ENCODE measurements around the gene RAD54L2.
"Not testable (repeated sequence)": the region's sequence is repeated elsewhere in the genome, so short reads cannot be mapped to it uniquely, and the experiment has no call there.

The RAD54L2 gene

DNA sequence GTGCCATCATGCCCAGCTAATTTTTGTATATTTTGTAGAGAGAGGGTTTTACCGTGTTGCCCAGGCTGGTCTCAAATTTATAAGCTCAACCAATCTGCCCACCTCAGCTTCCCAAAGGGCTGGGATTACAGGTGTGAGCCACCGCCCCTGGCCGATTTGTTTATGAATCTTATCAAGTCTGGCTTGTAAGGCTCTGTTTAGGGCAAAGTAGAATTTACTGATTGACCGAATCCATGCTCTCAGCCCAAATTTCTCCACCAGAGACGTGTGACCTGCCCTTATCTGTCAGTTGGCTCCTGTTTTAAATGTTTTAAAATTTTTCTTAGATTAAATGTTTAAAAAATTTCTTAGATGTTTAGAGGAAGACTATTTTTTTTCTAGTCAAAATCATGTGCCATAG is 19.5 kb downstream of the RAD54L2 start:
- H3K4me1 ChIP-seq (ENCODE audit: control insufficient read depth, low read length): no peaks in the 10 kb centered on the region
- no peak for TF ChIP-seq EZH2phosphoT487 (IDR thresholded peaks at IDR 0.05; ENCODE audit: borderline replicate concordance, low read length)
- TF ChIP-seq, protein P1, sequence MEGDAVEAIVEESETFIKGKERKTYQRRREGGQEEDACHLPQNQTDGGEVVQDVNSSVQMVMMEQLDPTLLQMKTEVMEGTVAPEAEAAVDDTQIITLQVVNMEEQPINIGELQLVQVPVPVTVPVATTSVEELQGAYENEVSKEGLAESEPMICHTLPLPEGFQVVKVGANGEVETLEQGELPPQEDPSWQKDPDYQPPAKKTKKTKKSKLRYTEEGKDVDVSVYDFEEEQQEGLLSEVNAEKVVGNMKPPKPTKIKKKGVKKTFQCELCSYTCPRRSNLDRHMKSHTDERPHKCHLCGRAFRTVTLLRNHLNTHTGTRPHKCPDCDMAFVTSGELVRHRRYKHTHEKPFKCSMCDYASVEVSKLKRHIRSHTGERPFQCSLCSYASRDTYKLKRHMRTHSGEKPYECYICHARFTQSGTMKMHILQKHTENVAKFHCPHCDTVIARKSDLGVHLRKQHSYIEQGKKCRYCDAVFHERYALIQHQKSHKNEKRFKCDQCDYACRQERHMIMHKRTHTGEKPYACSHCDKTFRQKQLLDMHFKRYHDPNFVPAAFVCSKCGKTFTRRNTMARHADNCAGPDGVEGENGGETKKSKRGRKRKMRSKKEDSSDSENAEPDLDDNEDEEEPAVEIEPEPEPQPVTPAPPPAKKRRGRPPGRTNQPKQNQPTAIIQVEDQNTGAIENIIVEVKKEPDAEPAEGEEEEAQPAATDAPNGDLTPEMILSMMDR (IDR thresholded peaks at IDR 0.05; ENCODE audit: low read depth, low read length, poor library complexity, severe bottlenecking): no peak
- H3K79me2 ChIP-seq (ENCODE audit: control insufficient read depth, low read length): no peaks in the 10 kb centered on the region; the same call in 1 of the 2 replicates
- peaks cover 4% of the 10 kb centered on the region; the same call in 1 of the 2 replicates for H4K20me1 ChIP-seq (ENCODE audit: control insufficient read depth, insufficient read depth, low read depth, low read length)
- no peaks in the 10 kb centered on the region for H3K27me3 ChIP-seq (ENCODE audit: control insufficient read depth, low read length)
- no peak overlapping the region for H3K4me3 ChIP-seq (ENCODE audit: low read length)
- H3K4me2 ChIP-seq (ENCODE audit: low read length): no peak overlapping the region
- no peaks in the 10 kb centered on the region for H3K9me2 ChIP-seq (replicated peaks; ENCODE audit: control insufficient read depth, low read length)
- no peaks in the 10 kb centered on the region for H3K9me3 ChIP-seq (ENCODE audit: control insufficient read depth, insufficient read depth, low read length)
- no peak overlapping the region for H3K27ac ChIP-seq (ENCODE audit: low read depth, low read length)
- H3K36me3 ChIP-seq (ENCODE audit: control insufficient read depth, low read length): peaks cover 3% of the 10 kb centered on the region; the same call in 1 of the 2 replicates
- no peaks in the 10 kb centered on the region for H3F3A ChIP-seq (ENCODE audit: control insufficient read depth, insufficient read depth)

DNA sequence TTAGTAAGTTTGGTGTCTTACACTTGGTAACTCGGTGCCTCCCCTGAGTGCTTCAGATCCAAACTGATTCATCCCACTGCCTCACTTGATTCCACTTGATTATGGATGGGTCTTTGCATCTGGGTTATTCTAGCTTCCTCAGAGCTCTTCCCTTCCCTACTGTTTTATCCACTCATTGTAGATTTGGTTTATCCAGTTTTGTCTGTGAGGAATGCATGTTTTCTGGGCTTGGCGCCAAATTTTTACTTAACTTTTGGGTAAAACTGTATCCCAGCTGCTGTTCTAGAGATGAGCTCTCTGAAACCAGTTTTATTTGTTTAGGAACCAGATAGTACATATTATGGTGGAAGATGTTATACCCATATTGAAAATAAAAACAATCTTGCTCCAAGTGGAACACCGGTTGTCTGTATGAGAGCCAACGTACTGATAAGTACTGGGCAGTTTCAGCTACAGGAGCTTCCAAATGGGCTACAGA is 20.9 kb downstream of the RAD54L2 start:
- Histone ChIP-seq H4K20me1 (ENCODE audit: control insufficient read depth, insufficient read depth, low read depth, low read length) (peaks cover 4% of the 10 kb centered on the region; the same call in 1 of the 2 replicates), H3F3A (ENCODE audit: control insufficient read depth, insufficient read depth) (no peaks in the 10 kb centered on the region), H3K9me2 (replicated peaks; ENCODE audit: control insufficient read depth, low read length) (no peaks in the 10 kb centered on the region), H3K9me3 (ENCODE audit: control insufficient read depth, insufficient read depth, low read length) (no peaks in the 10 kb centered on the region), H3K4me1 (ENCODE audit: control insufficient read depth, low read length) (no peaks in the 10 kb centered on the region), H3K36me3 (ENCODE audit: control insufficient read depth, low read length) (no peaks in the 10 kb centered on the region), H3K4me2 (ENCODE audit: low read length) (no peak overlapping the region), H3K27me3 (ENCODE audit: control insufficient read depth, low read length) (no peaks in the 10 kb centered on the region), H3K27ac (ENCODE audit: low read depth, low read length) (no peak overlapping the region), H3K4me3 (ENCODE audit: low read length) (no peak overlapping the region), H3K79me2 (ENCODE audit: control insufficient read depth, low read length) (peaks cover 3% of the 10 kb centered on the region; the same call in 1 of the 2 replicates)
- no peak for TF ChIP-seq EZH2phosphoT487 (IDR thresholded peaks at IDR 0.05; ENCODE audit: borderline replicate concordance, low read length)
- TF ChIP-seq, protein P1 (IDR thresholded peaks at IDR 0.05; ENCODE audit: low read depth, low read length, poor library complexity, severe bottlenecking): no peak

DNA sequence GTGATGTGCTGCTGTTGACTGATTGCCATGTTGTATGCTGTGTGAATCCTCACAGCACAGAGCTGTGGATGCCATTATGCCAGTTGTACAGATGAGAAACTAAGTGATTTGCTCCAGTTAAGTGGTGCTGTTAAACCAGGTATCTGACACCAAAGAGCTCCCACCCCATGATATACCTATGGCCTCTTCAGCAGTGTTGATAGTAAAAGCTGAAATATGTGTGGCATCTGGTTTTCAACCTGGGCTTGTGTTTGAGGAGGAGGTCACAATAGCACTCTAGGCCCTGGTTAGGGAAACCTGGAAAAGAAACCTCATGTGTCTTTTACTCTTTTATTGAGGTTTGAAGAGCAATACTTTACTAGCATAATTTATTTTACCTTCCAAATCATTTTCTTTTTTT is 21.4 kb downstream of the RAD54L2 start:
- Histone ChIP-seq H3K27me3 (ENCODE audit: control insufficient read depth, low read length) (no peaks in the 10 kb centered on the region), H3K27ac (ENCODE audit: low read depth, low read length) (no peak overlapping the region), H3K9me3 (ENCODE audit: control insufficient read depth, insufficient read depth, low read length) (no peaks in the 10 kb centered on the region), H3K4me2 (ENCODE audit: low read length) (no peak overlapping the region), H3F3A (ENCODE audit: control insufficient read depth, insufficient read depth) (no peaks in the 10 kb centered on the region), H3K36me3 (ENCODE audit: control insufficient read depth, low read length) (no peaks in the 10 kb centered on the region), H3K9me2 (replicated peaks; ENCODE audit: control insufficient read depth, low read length) (no peaks in the 10 kb centered on the region), H3K4me1 (ENCODE audit: control insufficient read depth, low read length) (no peaks in the 10 kb centered on the region), H3K79me2 (ENCODE audit: control insufficient read depth, low read length) (peaks cover 3% of the 10 kb centered on the region; the same call in 1 of the 2 replicates), H3K4me3 (ENCODE audit: low read length) (no peak overlapping the region), H4K20me1 (ENCODE audit: control insufficient read depth, insufficient read depth, low read depth, low read length) (peaks cover 4% of the 10 kb centered on the region; the same call in 1 of the 2 replicates)
- TF ChIP-seq, protein P1 (IDR thresholded peaks at IDR 0.05; ENCODE audit: low read depth, low read length, poor library complexity, severe bottlenecking): no peak
- no peak for TF ChIP-seq EZH2phosphoT487 (IDR thresholded peaks at IDR 0.05; ENCODE audit: borderline replicate concordance, low read length)

DNA sequence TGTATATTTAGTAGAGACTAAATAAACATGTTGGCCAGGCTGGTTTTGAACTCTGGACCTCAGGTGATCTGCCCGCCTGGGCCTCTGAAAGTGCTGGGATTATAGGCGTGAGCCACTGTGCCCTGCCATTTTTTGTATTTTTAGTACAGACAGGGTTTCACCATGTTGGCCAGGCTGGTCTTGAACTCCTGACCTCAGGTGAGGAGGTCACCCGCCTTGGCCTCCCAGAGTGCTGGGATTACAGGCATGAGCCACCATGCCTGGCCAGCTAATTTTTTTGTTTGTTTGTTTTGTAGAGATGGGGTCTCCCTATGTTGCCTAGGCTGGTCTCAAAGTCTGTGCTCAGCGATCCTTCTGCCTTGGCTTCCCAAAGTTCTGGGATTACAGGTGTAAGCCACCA is 23.9 kb downstream of the RAD54L2 start:
- not testable (repeated sequence) for H3K79me2 ChIP-seq (ENCODE audit: control insufficient read depth, low read length); H3K9me3 ChIP-seq (ENCODE audit: control insufficient read depth, insufficient read depth, low read length); H4K20me1 ChIP-seq (ENCODE audit: control insufficient read depth, insufficient read depth, low read depth, low read length); H3K4me3 ChIP-seq (ENCODE audit: low read length); H3K27ac ChIP-seq (ENCODE audit: low read depth, low read length); H3K27me3 ChIP-seq (ENCODE audit: control insufficient read depth, low read length); H3K4me2 ChIP-seq (ENCODE audit: low read length); H3F3A ChIP-seq (ENCODE audit: control insufficient read depth, insufficient read depth); H3K4me1 ChIP-seq (ENCODE audit: control insufficient read depth, low read length); H3K9me2 ChIP-seq (replicated peaks; ENCODE audit: control insufficient read depth, low read length); H3K36me3 ChIP-seq (ENCODE audit: control insufficient read depth, low read length)

All from DOHH2 (cell line).